GM18873 (cell line): ENCODE data around the gene CMTM1.
A peak's percentile ranks its signal among the peaks of the same experiment; 100 is the strongest.

ENCODE experiments used
- ATAC-seq: cut with Tn5 transposase; IDR thresholded peaks from one replicate; pipeline ENCODE4 v1.9.1; 2021; ENCODE audit warnings: mild to moderate bottlenecking, moderate library complexity, moderate number of reproducible peaks; ENCODE audit not compliant: unreplicated experiment, low FRiP score

Gene CMTM1, protein sequence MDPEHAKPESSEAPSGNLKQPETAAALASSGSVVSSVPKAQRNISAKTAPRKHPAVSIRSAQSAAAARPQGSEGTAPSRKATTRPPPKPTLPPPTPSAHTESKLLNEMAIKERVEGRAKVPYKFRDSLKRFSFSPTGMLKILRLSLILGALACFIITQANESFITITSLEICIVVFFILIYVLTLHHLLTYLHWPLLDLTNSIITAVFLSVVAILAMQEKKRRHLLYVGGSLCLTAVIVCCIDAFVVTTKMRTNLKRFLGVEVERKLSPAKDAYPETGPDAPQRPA

DNA sequence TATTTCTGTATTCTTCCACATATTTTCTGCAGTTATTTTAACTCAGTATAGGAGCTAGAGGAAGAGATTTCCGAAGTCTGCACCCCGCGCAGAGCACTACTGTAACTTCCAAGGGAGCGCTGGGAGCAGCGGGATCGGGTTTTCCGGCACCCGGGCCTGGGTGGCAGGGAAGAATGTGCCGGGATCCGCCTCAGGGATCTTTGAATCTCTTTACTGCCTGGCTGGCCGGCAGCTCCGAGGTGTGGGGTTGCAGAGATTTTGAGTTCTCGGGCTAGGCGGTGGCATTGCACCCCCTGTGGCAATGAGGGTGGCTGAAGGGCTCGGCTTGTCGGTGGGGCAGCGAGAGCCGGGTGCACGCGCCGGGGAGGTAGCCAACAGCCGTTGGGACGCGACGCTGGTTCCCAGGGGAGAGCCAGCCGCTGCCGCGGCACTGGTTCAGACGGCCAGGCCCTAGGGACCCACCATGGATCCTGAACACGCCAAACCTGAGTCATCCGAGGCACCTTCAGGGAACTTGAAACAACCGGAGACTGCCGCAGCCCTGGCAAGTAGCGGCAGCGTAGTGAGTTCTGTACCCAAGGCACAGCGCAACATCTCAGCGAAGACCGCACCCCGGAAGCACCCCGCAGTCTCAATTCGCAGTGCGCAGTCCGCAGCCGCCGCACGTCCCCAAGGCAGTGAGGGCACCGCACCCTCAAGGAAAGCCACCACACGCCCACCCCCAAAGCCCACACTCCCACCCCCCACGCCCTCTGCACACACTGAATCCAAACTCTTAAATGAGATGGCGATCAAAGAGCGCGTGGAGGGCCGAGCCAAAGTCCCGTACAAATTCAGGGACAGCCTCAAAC lies at the start of gene CMTM1:
Gene CMTM1, plus strand, starts transcription at position 389 of the 851 bp plus-strand sequence. Its CDS starts 75 bp downstream, at position 464.
- no peak for ATAC-seq

DNA sequence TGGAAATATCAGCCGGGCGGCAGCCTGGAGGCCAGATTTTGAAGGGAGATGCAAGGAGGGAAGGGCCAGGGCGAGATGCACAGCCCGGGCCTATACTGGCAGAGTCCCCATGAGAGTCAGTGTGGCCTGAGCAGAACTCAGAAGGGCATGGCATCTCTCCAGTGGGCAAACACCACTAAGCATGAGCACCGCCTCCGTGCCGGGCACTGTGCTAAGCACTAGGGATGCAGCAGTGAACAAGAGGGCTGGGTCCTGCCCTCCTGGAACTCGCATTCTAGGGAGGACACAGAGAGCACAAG lies 49.8 kb upstream of the CMTM1 start:
- ATAC-seq, result no peak

DNA sequence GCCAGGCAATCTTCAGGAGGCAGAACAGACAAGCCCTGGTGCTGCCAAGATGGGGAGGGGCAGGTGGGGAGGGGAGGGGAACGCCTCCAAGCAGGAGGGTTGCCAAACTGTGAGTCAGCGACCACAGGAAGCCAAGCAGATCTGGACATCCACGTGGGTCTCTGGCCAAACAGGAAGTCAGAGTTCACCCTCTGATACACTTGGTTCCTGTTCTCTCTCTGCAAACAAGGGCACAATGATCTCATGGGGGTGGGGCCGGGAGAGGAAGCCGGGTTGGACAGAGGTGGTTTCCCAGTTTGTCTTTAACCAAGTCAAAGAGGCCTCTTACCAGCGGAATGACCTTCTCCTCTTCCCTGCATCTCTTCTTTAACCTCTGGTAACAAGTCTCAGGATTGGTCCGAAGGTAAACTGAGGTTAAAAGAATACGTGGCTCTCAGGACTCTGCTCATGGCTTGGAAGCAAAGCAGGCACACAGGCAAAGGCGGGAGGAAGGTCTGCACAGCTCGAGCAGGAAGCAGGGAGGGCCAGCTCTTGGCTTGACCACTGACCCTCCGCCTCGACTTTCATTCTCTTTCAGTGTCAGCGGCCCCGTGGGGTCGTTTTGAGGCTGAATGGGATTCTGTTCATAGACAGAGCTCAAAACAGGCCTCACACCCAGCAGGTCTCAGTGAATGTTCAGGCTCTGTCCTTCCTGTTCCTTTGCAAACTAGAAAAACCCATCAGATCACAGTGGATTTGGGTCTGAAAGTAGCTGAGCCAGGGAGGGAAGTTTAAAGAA lies 49.2 kb upstream of the CMTM1 start:
- ATAC-seq, result peak; percentile 97

DNA sequence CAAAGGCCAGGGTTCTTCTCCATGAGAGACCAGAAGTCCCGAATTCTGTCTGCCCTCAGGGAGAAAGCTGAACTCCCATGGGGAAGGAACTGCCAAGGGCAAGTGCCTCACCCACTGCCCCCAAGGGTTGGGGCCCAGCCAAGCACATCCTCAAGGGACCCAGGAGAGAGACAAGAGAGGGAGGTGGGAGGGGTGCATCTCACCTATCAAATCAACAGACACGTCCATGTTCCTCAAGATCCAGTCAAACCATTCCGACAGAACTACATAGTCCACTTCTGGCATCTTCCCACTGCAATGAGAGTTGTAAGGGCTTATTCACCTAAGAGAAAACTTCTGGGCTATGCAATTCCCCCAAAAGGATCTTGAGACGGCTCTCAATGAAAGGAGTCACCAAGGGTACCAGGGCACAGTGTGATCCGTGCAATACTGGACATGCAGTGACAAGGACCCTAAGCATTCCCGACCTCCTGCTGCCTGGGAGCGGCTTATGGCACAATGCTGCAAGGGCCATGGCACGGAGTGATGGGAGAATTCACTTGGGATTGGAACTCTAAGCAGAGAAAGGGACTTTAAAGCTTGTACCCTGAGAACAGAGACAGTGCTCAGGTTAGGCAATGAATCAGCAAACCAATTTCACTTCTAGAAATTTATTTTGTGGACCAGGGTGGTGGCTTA lies 48.5 kb upstream of the CMTM1 start:
- ATAC-seq, result no peak

DNA sequence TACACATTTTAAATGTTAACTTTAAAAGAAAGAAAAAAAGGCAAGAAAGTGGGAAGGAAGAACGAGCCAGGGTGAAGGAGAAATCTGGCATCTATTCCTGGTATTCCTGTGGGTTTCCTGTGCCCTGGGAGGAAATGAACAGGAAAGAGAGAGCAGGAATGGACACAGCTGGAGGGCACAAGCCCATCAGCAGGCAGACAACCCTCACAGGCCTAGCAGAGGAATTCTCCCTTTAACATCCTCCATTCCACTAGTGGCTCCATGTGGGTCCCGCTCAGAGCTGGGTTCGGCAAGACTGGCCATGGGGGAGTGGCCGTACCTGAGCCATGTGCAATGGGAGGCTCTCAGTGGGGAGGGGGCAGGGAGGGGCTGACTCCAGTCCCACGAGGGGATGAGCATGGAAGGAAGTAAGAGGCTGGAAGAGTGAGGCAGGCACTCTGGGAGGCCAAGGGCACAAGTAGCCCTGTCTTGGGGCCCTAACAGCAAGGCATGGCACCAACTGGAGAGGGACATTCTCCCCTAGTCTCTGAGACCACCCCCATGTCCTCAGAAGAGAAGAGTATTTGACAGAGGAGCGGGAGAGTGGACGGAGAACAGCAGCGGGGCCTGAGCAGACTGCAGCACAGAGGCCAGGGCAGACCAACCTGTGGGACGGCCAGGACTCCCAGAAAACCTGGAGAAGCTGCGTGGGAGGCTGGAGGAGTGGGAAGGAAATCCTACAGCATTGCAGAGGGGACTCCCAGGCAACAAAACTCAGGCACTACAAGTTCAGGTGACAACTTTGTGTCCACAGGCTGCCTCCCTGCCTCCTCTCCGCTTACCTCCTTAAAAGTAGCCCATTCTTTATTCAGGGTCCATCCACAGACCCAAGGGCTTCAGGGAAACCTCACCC lies 46.5 kb upstream of the CMTM1 start:
- ATAC-seq, result no peak

DNA sequence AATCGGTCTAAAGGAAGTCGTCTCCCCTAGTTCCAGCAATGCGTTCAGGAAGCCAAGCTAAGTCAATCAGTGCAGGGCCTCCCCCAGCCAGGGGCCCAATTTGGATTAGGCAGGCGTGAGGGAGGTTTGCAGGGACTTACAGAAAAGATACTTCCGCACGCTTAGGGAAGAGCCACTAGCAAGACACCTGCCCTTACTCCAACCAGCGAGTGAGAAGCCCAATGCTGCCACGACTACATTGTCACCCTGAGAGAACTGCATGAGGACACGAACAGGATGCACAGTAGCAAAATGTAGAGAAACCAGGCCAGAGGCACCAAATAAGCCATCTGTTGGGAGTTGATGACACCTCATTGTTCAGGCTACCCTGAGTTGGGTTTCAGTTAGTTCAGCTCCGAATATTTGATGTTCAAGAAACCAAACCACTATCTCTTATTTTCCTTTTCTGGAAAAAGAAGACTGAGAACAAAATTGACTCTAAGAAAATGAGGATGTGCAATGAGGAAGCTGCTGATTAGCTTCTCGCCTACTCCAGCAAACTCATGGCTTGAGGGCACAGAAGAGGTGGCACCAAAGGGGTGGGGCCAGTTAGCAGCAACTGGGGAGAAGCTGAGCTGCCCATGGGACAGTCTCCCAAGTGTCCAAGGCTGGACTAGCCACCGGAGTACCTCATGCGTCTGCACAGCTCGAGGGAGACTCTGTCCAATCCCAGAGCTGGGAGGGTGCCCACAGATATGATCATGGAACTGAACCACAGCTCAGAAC lies 45.7 kb upstream of the CMTM1 start:
- ATAC-seq, result no peak

DNA sequence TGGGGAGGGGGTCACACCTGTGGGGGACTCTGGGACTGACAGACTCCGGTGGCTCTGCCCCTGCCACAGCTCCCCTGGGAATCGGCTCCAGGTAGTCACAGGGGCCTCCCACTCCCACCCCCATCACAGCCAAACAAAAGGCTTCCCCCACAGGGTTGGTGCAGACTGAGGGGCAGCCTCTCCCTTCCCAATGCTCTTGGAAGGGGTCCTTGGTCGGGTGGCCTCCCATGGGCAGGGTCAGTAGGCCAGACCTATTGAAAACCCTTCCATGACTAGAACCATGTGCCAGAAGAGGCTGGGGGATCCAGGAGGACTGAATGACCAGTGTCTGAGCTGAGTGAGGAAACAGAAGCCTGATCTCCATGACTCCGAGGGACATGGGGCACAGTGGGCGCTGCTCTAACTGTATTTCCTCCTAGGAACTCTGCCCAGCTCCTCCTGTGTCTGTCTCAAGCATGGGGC lies 45.0 kb upstream of the CMTM1 start:
- no peak for ATAC-seq

DNA sequence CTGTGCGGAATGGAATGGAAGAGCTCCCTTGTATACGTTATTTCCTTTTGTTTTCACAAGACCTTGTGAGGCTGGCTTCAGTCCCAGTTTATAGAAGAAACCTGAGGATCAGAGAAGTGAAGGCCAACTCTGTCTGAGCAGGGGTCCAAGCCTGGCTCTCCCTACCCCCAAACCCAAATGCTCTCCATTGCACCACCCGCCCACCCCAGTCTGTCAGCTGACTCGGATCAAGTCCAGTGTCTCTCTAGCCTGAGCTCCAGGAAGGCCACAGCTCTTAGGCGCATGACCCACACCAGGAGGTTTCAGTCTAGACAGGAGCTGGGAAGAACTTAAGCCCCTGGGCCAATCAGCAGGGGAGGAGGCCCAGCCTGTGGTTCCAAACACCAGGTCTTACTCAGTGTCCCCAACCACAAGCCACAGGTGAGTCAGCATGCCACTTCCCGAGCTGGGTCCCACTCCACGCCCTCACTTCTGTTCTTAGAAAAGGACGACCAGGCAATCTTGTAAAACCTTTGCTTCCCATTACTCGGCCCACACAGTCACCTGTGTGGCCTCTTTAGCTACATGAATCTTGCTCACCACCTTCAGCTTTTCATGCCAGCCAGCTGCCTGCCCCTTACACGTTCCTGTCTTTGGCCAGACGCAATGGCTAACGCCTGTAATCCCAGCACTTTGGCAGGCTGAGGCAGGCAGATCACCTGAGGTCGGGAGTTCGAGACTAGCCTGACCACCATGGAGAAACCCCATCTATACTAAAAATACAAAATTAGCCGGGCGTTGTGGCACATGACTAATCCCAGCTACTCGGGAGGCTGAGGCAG lies 44.1 kb upstream of the CMTM1 start:
- ATAC-seq, result peak; percentile 46

DNA sequence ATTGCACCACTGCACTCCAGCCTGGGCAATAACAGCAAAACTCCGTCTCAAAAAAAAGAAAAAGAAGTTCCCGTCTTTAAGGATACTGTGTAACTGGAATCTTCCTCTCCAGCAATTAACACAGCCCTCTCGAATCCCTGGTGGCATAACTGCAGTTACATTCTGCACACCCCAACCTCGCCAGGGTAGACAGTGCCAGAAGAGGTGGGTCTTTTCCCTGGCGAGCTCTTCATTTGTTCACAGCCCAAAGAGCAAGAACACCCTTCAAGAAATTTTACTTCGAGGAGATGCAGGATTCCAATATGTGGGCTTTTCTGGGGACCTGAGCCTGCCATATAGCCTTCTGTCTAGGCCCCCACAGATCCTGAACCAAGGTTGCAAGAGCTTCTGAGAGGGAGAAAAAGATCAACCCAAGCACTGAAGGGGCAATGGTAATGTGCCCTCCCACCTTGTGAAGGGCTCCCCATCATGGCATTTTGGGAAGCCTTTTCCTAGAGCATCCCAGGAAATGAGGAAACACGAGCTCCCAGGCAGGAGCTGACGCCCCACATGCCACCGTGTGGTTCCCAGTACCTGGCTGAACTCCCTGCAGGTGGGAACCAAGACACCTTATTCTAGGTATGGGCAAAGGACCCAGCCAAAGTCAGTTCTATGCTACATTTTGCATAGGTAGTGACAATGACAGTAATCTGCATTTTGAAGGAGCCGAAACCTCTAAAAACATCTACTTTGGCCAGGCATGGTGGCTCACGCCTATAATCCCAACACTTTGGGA lies 43.2 kb upstream of the CMTM1 start:
- no peak for ATAC-seq

DNA sequence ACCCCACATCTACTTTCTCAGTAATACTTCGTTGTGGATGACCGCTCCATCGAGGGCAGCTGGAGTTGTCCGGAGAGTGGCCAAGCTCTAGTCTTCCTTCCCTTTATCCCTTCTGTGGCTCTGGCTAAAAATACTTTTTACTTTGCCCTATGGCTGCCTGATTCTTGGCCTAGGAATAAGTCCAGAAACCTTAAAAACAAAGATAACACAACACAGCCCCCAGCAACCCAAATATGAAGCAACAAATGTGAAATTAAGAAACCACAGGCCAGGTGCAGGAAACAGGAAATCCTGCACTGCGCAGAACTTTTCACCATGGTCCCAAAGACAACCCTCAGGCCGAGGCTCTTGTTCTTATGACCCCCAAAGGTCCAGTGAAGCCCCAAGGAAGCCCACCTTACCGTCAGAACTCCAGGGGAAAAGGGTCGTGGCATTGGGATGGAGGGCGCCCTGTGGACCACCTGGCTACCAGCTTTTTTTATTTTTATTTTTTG lies 42.3 kb upstream of the CMTM1 start:
- no peak for ATAC-seq

DNA sequence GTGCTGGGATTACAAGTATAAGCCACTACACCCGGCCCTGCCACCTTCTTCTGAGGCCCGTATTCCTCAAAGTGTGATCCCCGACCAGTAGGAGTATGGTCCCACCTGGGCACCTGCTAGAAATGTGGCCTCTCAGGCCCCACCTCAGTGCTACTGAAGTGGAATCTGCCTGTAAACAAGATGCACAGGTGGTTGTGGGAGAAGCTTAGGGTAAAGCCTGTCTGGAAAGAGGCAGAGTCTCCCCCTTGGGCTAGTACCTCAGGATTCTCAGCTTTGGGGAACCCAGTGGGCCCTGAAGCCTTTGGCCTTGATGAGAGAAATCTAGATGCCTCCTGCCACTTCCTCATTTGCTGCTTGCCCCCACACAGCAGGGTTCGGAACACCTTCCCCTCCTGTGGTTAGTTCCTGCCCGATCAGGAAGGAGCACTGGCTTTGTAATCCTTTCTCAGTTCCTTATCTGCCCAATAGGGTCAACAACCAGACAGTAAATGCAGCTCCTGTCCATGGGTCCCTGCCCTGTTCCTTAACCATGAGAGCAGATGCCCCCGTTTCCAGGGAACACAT lies 41.6 kb upstream of the CMTM1 start:
- ATAC-seq, result peak; percentile 68

DNA sequence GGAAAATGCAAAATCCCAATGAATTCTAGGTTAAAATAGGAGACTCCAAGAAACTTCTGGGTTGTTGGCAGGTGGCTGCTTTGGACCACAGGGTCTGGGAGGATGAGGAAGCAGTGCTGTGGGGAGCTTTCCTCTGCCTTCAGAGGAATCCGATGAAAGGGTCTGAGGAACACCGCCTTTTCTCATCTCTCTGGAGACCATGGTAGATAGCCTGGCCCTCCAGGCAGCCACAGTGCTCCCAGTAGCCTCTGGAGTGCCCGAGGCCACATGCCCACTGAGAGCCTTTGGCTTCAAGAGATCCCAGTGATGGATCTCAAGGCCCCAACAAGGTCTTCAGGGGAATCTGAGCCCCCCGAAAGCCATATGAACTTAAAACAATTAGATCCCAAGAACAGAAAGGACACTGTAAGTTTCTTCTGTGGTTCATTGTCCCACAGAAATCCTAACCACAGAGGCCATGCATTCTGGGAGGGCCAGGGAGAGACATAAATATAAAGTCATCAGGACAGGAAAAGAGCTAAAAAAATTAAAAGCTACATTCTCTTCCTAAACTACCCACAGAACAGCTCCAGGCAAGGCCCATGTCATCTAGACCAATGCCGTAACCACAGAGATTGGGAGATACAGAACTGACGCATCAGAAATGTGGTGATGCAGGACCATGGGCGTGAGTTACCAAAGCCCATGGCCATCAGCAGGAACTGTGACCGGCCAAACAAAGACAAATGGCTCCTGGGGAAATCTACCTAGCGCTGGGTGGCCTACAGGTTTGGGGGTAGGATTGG lies 40.7 kb upstream of the CMTM1 start:
- ATAC-seq, result no peak

DNA sequence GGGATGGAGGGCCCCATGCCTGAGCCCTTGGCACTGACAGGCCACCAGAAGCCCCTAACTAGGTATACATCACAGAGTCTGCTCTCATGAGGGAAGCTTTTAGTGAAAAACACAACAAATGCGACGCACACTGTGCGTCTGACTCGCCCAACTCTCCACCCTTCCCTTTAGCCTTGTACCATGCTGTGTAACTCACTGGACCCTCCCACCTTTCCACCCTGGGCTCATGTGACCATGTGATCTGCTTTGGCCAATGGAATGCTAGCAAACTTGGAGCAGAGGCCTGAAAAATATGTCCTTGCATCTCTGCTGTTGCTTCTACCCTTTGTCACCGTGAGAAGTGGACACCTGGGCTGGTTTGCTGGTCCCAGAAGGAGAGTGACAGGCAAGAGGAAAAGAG lies 37.9 kb upstream of the CMTM1 start:
- ATAC-seq, result no peak

DNA sequence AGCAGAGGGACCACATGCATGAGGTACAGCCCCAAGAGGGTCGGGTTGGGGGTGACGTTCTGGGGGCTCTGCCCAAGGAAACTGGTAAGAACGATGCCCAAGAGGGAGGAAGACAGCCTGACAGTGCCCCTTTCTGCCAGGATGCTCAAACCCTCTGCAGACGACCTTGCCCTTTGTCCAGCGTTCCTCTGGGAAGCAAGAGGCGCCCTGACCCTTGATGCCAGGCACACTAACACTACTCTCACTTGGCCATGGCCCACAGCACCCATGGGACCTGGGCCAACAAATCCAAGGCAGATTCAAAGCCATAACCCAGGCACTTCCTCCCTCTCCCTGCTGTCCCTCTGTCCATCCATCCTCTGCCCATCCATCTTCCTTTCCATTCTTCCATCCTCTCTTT lies 36.8 kb upstream of the CMTM1 start:
- no peak for ATAC-seq

DNA sequence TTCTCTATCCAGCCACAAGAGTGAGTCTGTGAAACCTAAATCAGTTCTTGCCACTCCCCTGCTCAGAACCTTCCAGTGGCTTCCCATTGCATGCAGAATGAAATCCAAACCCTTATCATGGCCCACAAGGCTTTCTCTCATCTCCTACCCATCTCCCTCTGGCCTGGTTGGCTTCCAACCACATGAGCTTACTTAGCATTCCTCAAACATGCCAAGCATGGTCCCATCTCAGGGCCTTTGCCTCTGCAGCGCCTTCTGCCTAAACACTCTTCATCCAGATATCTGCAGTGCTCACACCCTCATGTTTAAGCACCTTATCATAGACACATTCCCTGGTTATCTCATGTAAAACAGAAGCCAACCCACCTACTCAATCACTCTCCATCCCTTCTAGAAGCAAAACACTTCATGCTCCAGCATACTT lies 31.9 kb upstream of the CMTM1 start:
- ATAC-seq, result no peak

DNA sequence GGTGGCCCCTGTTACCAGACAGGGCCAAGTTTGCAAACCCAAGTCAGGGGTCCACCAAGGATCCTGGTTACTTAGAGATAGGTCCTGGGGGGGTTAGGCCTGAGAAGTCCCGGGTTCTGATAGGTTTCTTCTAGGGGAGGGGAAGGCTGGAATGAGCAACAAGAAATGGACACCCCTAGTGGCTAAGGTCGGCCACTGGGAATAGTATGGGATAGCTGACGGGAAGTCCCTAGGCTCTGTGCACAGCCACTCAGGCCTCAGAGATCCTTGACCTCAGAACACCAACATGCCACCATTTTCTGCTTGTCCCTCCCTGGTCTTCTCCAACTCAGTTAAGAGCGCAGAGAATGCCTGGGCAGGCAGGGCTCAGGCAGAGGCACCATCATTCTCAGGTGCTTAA lies 29.7 kb upstream of the CMTM1 start:
- ATAC-seq, result no peak
